Esophagus squamous epithelium (tissue), 4 donors: ENCODE data around the gene LYPLA2.
"Not testable (repeated sequence)": the region's sequence is repeated elsewhere in the genome, so short reads cannot be mapped to it uniquely, and the experiment has no call there.

Experiments
- CTCF ChIP-seq, 6 experiments: fragments of 450-650 bp in 4 of 6; fragments of 200-600 bp in 2 of 6; sonication (generic) in 2 of 6; IDR thresholded peaks; one replicate each; pipeline ENCODE4 v1.5.1; 2016 to 2019; ENCODE audit warnings: antibody characterized with exemption in 6 of 6, mild to moderate bottlenecking in 4 of 6, moderate library complexity in 4 of 6
- POLR2A ChIP-seq, 4 donors: fragments of 450-650 bp; IDR thresholded peaks; one replicate each; pipeline ENCODE4 v1.6.1; 2017; ENCODE audit warnings: antibody characterized with exemption in 4 of 4, mild to moderate bottlenecking in 4 of 4, moderate library complexity in 3 of 4

- not testable (repeated sequence) for TF ChIP-seq CTCF, POLR2A (IDR thresholded peaks at IDR 0.05)
Observed at GRCh38 chr1:23794732-23795182, 3.8 kb downstream of the LYPLA2 start.
